GM18519 (cell line): ENCODE measurements around the gene C14orf93.
"Not testable (repeated sequence)": the region's sequence is repeated elsewhere in the genome, so short reads cannot be mapped to it uniquely, and the experiment has no call there.

Source experiments
- ATAC-seq: cut with Tn5 transposase; IDR thresholded peaks from one replicate; pipeline ENCODE4 v1.9.1; 2021; ENCODE audit warnings: mild to moderate bottlenecking, moderate library complexity; ENCODE audit not compliant: unreplicated experiment, low FRiP score

The C14orf93 gene

GRCh38 chr14:22977684-22978486 lies 32.1 kb downstream of the C14orf93 start:
- ATAC-seq: no peak

- no peak for ATAC-seq
These were observed 32.6 kb downstream of the C14orf93 start for GRCh38 chr14:22977434-22977683.

GRCh38 chr14:22976620-22977433 lies 33.1 kb downstream of the C14orf93 start:
- no peak for ATAC-seq

- no peak for ATAC-seq
These were observed 35.2 kb downstream of the C14orf93 start for GRCh38 chr14:22974530-22975313.

- no peak for ATAC-seq
These were observed 36.5 kb downstream of the C14orf93 start for GRCh38 chr14:22973217-22974032.

- no peak for ATAC-seq
These were observed 37.5 kb downstream of the C14orf93 start for GRCh38 chr14:22972313-22972930.

GRCh38 chr14:22971152-22971551 lies 38.8 kb downstream of the C14orf93 start:
- ATAC-seq: no peak

GRCh38 chr14:22966783-22967269 lies 43.1 kb downstream of the C14orf93 start:
- ATAC-seq: no peak

GRCh38 chr14:22965916-22966782 lies 43.8 kb downstream of the C14orf93 start:
- ATAC-seq: not testable (repeated sequence)

GRCh38 chr14:22962061-22962676 lies 47.8 kb downstream of the C14orf93 start:
- ATAC-seq: no peak

- no peak for ATAC-seq
These were observed 54.0 kb downstream of the C14orf93 start for GRCh38 chr14:22955702-22956569.

GRCh38 chr14:22952418-22952817 lies 57.5 kb downstream of the C14orf93 start:
- ATAC-seq: no peak

GRCh38 chr14:22951795-22952194 lies 58.1 kb downstream of the C14orf93 start:
- ATAC-seq: not testable (repeated sequence)

- no peak for ATAC-seq
These were observed 64.3 kb downstream of the C14orf93 start for GRCh38 chr14:22945642-22946041.

GRCh38 chr14:22939684-22940083 lies 70.3 kb downstream of the C14orf93 start:
- no peak for ATAC-seq
